PC-3 (cell line): ENCODE results near the gene CDH13.

ENCODE experiments used
- CTCF ChIP-seq: fragments of 300-600 bp; sonication (generic); conservative IDR thresholded peaks from 2 replicates; pipeline ENCODE4 v1.5.1; 2017; ENCODE audit warnings: antibody characterized with exemption, low read depth, mild to moderate bottlenecking, low read length
- EZH2phosphoT487 ChIP-seq: fragments of 300-600 bp; sonication (generic); IDR thresholded peaks from 2 replicates; pipeline ENCODE4 v1.6.1; 2018; ENCODE audit warnings: mild to moderate bottlenecking, antibody characterized with exemption, low read length, borderline replicate concordance

GRCh38 chr16:83806036-83806435 is 1179.3 kb downstream of the CDH13 start:
- TF ChIP-seq CTCF (no peak), EZH2phosphoT487 (no peak)
